HG02623 (cell line): ENCODE results near the gene KDM4E.
"Not testable (repeated sequence)": the region's sequence is repeated elsewhere in the genome, so short reads cannot be mapped to it uniquely, and the experiment has no call there.

ENCODE experiments used
- ATAC-seq: cut with Tn5 transposase; IDR thresholded peaks from one replicate; pipeline ENCODE4 v1.9.1; 2021; ENCODE audit warnings: moderate library complexity; ENCODE audit not compliant: unreplicated experiment

The KDM4E gene

DNA sequence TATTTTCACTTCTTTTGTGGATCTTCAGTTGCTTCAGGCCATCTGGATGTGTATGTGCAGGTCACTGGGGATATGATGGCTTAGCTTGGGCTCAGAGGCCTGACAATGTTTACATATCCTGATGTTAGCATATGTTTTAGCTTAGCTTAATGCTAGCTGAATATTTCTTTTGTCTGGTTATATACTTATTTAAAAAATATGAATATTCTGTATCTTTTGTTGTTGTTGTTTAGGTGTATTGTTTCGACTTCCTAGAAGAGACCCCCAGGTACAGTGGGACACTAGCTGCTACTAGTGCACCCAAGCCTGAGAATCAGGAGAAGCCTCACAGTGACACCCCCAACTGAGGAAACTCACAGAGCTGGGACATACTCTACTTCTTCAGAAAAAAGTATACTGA lies at the start of gene KDM4E:
KDM4E (plus strand) TSS at position 301 of the 400 bp plus-strand sequence. CDS start 300 bp downstream, outside the sequence.
- no peak for ATAC-seq

GRCh38 chr11:94975599-94975998 lies 49.5 kb upstream of the KDM4E start:
- no peak for ATAC-seq

DNA sequence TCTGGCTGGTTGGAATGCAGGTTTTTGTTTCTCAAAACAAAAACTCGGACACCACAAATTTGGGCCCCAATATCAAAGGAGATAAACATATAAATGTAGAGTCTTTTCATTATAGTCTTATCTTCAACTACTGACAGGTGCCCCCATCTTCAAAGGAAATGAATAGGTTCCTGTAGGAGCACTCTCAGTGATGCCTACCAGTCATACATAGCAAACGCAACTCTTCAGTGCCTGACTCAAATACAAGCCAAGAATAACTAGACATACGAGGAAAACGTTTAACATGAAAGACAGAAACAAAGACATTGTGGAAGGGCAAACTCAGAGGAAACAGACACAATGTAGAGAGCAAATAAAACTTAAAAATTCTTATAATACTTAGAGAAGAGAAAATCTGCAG lies 37.7 kb upstream of the KDM4E start:
- no peak for ATAC-seq

DNA sequence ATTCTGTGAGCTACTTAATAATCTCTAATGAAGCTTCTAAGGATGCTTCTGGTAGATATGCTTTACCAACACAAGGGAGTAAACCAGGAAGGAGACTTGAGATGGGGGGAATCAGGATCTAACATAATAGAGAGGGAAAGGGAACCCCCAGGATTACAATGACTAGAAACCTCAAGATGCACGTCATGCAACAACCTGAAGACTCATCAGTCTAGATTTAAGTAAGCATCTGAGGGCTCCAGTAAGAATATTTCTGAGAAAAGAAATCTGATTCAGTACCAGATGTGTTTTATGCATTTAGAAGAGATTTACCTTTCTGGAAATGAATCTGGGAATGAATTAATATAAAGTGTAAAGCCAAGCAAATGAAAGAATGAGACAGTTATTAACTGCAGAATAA lies 36.3 kb upstream of the KDM4E start:
- ATAC-seq: no peak

DNA sequence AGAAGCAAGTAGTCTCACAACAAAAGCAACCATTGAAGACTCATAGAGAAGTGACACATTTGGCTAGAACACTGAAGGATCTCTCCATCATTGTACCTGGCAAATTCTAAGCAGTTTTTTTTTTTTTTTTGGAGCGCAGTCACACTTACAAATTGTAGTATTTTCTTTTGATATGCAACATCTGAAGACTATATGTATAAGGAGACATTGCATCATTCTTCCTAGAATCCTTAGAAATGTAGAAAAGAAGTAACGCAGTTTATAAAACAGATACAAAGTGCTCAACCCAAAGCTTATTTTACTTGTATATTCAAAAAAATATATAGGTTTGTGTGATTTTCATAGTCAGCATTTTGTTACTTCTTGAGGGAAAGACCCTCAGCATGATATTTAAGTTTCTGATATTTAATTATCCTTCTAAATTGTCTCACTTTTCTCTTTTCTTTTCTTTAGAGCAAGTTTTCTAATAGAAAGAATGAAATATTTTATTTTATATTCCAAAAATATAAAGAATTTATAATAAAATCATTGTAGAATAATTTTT lies 31.6 kb upstream of the KDM4E start:
- ATAC-seq: no peak

DNA sequence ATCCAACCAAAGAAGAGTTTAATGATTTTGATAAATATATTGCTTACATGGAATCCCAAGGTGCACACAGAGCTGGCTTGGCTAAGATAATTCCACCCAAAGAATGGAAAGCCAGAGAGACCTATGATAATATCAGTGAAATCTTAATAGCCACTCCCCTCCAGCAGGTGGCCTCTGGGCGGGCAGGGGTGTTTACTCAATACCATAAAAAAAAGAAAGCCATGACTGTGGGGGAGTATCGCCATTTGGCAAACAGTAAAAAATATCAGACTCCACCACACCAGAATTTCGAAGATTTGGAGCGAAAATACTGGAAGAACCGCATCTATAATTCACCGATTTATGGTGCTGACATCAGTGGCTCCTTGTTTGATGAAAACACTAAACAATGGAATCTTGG lies 27.6 kb upstream of the KDM4E start:
- no peak for ATAC-seq

DNA sequence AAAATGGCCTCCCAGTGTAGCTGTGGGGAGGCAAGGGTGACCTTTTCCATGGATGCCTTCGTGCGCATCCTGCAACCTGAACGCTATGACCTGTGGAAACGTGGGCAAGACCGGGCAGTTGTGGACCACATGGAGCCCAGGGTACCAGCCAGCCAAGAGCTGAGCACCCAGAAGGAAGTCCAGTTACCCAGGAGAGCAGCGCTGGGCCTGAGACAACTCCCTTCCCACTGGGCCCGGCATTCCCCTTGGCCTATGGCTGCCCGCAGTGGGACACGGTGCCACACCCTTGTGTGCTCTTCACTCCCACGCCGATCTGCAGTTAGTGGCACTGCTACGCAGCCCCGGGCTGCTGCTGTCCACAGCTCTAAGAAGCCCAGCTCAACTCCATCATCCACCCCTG lies 26.8 kb upstream of the KDM4E start:
- ATAC-seq: no peak

DNA sequence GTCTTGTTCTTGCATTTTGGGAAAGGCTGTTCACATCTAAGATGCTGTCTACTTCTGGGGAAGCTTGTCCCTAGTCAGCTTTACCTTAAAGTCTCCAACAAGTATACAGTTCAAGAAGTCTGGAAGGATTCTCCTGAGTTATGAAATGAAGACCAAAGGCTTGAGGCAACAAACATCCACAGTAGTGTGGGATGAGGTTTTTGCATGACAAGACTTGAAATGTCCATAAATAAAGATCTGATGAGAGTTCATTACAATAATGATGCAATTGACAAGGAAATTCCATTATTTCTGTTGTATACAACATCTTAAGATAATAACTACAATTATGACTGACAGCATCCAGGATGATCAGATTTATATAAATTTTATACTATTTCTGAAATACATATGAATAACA lies 21.3 kb upstream of the KDM4E start:
- no peak for ATAC-seq

GRCh38 chr11:95005642-95006041 lies 19.4 kb upstream of the KDM4E start:
- no peak for ATAC-seq

- no peak for ATAC-seq
Observed at GRCh38 chr11:95011376-95011775, 13.7 kb upstream of the KDM4E start.

GRCh38 chr11:95014184-95014821 lies 10.8 kb upstream of the KDM4E start:
- ATAC-seq: no peak

- ATAC-seq: no peak
Observed at GRCh38 chr11:95016139-95016538, 8.9 kb upstream of the KDM4E start.

GRCh38 chr11:95021468-95021867 lies 3.6 kb upstream of the KDM4E start:
- not testable (repeated sequence) for ATAC-seq

DNA sequence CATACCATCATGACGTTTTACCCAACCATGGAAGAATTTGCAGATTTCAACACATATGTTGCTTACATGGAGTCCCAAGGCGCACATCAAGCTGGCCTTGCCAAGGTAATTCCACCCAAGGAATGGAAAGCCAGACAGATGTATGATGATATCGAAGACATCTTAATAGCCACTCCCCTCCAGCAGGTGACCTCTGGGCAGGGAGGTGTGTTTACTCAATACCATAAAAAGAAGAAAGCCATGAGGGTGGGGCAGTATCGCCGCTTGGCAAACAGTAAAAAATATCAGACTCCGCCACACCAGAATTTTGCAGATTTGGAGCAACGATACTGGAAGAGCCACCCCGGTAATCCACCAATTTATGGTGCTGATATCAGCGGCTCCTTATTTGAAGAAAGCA lies 536 bp downstream of the KDM4E start:
- ATAC-seq: not testable (repeated sequence)

DNA sequence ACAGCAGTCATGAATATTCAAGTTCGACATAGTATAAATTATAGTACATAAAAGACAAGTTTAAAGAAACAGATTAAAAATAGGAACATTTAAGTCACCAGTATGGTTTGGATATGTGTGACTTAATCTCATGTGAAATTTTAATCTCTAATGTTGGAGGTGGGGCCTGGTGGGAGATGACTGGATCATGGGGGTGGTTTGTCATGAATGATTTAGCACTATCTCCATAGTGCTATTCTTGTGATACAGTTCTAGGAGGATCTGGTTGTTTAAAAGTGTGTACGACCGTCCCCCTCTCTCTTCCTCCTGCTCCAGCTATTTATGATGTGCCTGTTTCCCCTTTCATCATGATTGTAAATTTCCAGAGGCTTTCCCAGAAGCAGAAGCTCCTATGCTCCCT lies 3.3 kb downstream of the KDM4E start:
- ATAC-seq: no peak

- ATAC-seq: no peak
Observed at GRCh38 chr11:95033051-95033450, 8.0 kb downstream of the KDM4E start.

DNA sequence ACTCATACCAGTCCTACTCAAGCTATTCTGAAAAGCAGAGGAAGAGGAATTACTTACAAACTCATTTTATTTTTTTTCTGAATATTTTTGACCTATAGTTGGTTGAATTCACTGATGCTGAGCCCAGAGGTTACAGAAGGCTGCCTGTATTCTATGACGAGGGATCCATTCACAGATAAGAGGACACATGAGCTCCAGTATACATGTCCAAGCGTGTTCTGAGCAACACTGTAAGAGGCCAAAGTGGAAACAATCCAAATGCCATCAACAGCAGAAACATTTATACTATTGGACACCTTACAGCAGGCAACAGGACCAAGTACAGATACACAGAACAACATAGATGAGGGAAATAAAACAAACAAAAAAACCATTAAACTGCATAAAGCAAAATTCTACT lies 10.3 kb downstream of the KDM4E start:
- no peak for ATAC-seq

- not testable (repeated sequence) for ATAC-seq
Observed at GRCh38 chr11:95037356-95038035, 12.4 kb downstream of the KDM4E start.

DNA sequence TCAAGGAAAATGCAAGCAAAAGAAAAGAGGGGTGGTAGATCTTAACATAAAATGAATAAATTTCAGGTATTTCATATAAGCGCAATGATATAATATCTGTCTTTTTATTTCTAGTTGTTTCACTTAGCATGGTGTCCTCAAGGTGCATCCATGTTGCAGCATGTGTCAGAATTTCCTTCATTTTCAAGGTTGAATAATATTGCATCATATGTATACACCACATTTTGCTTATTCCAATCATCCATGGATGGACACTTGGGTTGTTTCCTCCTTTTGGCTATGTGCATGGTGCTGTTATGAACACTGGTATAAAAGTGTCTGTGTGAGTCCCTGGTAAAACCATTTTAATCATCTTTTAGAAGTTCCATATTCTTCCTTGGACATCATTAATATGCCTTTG lies 17.2 kb downstream of the KDM4E start:
- no peak for ATAC-seq

GRCh38 chr11:95042906-95043305 lies 17.8 kb downstream of the KDM4E start:
- ATAC-seq: no peak

- no peak for ATAC-seq
Observed at GRCh38 chr11:95044010-95044409, 19.0 kb downstream of the KDM4E start.

- no peak for ATAC-seq
Observed at GRCh38 chr11:95045812-95046211, 20.8 kb downstream of the KDM4E start.
